AG10803 (cell line): ENCODE measurements around the gene PSMB2.

ENCODE experiments used
- DNase-seq: peaks from one replicate; pipeline ENCODE4 v3.0.0; 2010; ENCODE audit warnings: low read depth
- H3K4me3 ChIP-seq: 2 replicates; pipeline ENCODE4 v1.5.1; 2011; ENCODE audit warnings: mild to moderate bottlenecking, low read length, control low read depth
- TF ChIP-seq, protein P1 (sequence below): conservative IDR thresholded peaks from 2 replicates; pipeline ENCODE4 v1.5.1; 2011; ENCODE audit warnings: mild to moderate bottlenecking, low read length, control low read depth, inconsistent platforms

PSMB2 gene

DNA sequence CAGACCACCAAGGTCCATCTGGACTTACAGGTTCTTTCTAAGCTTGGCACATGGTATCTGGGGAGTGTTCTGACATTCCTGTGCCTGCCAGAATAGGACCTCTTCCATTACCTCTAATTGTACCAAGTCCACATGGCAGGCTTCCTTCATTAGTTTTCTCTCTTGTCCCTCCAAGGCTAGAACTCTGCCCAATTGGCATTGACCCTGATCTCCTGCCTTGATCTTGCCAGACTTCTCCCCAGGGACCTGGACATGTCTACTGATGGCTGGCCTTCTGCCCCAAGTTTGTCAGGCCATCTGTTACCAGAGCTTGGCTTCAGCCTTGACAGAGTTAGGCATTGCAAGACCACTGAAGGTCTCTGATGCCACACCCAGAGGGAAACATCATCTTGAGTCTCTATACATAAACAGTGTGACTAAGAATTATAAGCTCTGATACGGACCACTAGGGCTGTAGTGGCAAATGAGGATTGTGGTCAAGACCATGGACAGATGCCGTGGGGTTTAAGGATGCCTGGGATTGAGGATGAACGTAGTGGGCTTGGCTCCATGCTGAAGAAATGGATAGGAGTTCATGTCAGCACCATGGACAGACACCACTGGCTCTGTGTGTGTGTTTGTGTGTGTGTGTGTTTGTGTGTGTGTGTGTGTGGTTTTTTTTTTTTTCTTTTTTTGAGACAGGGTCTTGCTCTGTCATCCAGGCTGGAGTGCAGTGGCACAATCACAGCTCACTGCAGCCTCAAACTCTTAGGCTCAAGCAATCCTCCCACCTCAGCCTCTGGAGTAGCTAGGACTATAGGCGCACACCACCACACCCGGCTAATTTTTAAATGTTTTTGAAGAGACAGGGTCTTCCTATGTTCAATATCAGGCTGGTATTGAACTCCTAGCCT lies 19.5 kb upstream of the PSMB2 start:
- H3K4me3 ChIP-seq, result no peak overlapping the region
- peak; percentile 44 for DNase-seq
- TF ChIP-seq, protein P1, sequence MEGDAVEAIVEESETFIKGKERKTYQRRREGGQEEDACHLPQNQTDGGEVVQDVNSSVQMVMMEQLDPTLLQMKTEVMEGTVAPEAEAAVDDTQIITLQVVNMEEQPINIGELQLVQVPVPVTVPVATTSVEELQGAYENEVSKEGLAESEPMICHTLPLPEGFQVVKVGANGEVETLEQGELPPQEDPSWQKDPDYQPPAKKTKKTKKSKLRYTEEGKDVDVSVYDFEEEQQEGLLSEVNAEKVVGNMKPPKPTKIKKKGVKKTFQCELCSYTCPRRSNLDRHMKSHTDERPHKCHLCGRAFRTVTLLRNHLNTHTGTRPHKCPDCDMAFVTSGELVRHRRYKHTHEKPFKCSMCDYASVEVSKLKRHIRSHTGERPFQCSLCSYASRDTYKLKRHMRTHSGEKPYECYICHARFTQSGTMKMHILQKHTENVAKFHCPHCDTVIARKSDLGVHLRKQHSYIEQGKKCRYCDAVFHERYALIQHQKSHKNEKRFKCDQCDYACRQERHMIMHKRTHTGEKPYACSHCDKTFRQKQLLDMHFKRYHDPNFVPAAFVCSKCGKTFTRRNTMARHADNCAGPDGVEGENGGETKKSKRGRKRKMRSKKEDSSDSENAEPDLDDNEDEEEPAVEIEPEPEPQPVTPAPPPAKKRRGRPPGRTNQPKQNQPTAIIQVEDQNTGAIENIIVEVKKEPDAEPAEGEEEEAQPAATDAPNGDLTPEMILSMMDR, result no peak

DNA sequence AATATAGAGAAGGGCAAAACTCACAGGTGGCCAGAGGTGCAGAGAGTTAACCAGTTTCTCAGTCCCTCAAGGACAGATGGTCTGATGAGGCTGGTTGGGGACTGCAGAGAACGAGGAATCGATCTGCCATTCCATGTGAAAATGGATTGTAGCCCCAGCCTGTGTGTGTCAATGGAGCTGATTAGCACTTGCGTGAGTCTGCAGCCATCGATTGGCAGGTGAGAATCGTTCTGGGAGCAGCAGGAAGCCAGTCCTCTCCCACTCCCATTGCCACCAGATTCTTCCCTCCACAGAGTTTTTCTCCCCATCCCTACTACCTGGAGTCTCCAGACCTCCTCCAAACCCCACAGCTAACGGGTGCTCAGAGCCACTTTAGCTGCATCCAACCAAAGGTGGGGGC lies 18.3 kb upstream of the PSMB2 start:
- DNase-seq, result no peak
- H3K4me3 ChIP-seq, result no peak overlapping the region
- TF ChIP-seq, protein P1, result no peak

DNA sequence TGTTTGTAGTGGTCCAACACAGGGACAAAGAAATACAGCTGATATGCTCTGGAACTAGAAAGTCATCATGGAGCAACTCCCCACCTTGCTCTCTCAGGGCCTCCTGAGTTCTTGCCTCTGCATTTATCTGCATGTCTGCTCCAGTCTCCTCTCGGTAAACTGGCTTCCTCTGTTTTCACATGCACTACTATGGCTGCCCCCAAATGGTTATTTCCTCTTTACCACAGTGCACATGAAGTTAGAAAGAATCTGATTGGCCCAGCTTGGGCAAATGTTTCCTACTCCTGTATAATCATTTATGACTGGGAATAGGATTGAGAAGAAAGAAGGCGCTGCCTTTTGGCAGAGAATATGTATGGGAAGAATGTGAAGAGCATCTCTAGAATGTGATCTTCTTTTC lies 16.5 kb upstream of the PSMB2 start:
- TF ChIP-seq, protein P1, result no peak
- no peak overlapping the region for H3K4me3 ChIP-seq
- DNase-seq, result no peak

DNA sequence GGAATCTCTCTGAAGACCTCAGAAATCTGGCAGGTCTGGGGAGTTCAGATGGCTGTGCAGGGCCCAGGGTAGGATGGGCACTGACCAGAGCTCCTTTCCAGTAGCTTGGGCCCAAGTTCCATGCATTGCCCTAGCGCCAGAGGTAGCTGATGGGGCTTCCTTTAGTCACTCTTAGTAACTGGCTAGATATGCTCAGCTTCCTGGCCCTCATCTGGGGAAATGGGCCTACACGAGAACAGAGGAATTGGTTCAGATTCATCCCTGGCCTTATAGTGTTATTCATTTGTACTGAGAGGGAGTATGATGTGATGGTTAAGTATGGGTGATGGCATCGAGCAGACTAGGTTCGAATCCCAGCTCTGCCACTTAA lies 15.5 kb upstream of the PSMB2 start:
- no peak for DNase-seq
- no peak overlapping the region for H3K4me3 ChIP-seq
- TF ChIP-seq, protein P1, result no peak

DNA sequence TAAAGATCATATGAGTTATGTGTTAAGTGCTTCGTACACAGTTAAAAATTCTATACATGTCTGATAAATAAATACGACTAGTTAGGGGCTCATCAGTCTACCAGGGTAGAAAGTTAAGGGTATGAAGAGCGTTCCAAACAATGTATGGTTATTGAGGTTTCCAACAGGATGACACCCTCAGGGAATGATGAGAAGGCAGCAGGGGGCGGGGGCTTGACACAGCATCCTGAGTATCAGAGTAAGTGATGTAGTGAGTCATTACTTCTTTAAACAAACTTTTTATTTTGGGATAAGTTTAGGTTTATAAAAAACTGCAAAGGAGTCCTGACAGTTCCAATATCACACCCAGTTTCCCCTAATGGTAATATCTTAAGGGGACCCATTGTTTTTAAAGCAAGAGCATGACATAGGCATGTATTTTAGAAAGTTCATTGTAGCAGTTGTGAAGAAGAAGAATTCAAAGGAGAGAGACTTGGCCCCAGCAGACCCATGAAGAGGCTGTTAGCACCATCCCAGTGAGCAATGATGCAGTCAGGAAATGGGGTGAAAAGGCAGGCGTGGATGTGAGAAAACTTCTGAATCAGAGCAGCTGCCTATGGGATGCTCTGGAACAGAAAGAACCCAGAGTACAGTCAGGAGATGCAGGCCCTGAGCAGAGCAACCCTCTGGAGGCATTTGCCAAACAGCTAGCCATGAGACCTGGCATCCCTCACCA lies 15.0 kb upstream of the PSMB2 start:
- TF ChIP-seq, protein P1, result no peak
- no peak overlapping the region for H3K4me3 ChIP-seq
- DNase-seq, result no peak

DNA sequence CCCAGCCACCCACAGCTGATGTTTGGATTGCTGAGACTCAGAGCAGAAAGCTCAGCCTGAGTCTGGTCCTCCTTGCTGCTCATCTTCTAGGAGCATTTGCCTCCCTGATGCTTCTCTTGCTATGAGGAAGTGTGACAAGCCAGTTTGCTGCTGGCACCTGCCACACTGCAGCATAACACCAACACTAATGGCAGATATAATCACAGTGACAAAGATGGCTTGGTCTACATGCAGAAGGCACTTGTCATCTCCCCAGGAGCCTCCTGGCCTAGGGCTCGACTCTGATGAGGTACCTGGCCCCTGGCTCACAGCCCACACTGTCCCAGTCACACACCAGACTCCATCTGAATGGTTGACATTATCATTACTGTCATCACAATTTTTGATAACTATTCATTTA lies 13.9 kb upstream of the PSMB2 start:
- TF ChIP-seq, protein P1, result no peak
- H3K4me3 ChIP-seq, result no peak overlapping the region
- no peak for DNase-seq

DNA sequence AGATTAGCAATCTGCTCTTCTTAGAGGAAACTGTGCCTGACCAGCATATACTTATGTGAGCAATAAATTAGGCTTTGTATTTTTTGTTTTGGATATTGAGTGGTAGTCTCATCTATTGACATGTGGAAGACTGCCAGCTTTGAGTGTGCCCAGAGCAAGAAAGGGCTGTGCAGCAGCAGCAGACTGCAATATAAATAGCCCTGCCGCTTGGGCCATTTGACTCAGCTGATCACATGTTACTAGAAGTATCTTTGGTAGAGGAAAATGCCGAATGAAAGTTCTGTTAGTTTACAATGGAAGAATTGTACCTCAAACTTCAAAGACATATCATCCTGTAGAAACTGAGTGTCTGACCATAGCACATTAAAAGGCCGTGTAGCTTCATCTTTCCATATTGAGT lies 9.1 kb upstream of the PSMB2 start:
- H3K4me3 ChIP-seq, result no peak overlapping the region
- TF ChIP-seq, protein P1, result no peak
- DNase-seq, result no peak
